NCI-H1436 (cell line): ENCODE data around the gene CHCT1.
A peak's percentile ranks its signal among the peaks of the same experiment; 100 is the strongest.
"Not testable (repeated sequence)": the region's sequence is repeated elsewhere in the genome, so short reads cannot be mapped to it uniquely, and the experiment has no call there.

Source experiments
- DNase-seq: peaks from one replicate; lab custom pipeline; 2025; lab: John Stamatoyannopoulos, UW

CHCT1 gene

DNA sequence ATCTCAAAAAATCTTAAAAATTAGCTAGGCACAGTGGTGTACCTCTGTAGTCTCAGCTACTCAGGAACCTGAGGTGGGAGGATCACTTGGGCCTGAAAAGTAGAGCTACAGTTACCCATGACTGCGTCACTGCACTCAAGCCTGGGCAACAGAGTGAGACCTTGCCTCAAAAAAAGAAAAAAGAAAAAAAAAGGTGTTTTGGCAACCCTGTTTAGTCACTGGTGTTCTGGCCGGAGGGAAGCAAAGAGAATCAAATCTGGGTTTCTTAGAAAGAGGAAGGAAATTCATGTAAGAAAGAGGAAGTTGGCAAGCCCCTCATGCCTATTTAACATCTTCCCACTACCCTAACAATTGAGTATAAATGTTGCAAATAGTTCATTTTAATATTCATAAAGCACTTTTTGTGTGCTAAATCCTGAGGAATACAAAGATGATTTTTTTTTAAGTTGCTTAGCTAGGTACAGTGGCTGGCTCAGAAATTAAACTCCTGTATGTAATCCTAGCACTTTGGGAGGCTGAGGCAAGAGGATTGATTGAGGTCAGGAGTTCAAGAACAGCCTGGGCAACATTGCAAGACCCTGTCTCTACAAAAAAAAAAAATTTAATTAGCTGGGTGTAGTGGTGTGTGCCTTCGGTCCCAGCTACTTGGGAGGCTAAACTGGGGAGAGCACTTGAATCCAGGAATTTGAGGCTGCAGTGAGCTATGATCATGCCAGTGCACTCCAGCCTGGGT lies 23.9 kb upstream of the CHCT1 start:
- DNase-seq: no peak

DNA sequence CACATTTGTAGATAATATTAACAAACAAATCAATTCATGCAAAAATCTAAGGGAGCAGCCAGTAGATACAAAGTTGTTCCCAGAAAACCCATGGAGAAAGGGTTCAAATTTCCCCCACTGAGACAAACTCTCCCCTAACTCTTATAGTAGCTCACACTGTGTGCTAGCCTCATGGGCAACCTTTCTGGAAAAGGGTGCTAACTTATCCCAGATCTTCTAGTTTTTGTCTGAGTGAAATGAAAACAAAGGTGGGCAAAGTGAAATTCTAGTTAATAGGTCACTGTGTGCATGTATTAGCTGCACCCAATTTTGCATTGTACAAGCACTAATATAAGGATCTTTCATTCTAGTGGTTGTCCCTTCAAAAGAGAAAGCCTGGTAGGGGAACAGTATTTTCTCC lies 20.5 kb upstream of the CHCT1 start:
- DNase-seq: no peak

DNA sequence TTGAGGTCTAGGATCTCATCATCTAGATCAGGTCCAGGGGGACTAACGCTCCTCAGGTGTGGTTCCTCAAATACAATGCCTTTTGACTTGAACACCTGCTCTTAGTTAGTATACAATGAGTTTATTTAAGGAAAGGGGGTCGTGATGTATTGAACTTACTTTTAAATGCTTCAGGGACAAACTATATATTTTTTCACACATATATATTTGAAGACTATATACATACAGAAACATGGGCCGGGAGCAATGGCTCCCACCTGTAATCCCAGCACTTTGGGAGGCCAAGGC lies 18.8 kb upstream of the CHCT1 start:
- DNase-seq: no peak

- no peak for DNase-seq
These were observed 18.3 kb upstream of the CHCT1 start for GRCh38 chr17:60403962-60404361.

DNA sequence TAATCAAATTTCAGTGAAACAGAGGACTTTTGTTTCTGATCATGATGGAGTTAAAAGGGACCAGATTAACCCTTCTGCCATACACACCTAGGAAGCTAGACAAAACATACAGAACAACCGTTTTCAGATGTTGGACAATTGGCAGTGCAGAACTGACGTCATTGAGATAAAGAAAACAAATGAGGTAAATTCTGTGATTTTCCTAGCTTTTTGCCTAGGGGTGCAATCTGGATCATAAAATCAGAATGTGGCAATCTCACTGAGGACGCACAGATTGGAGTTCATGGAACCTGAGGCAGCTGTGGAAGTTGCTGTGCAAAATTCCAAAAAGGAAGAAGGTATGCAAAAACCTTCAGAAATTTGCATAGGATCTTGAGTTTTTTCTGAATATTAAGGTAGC lies 15.4 kb upstream of the CHCT1 start:
- DNase-seq: no peak

- no peak for DNase-seq
These were observed 12.3 kb upstream of the CHCT1 start for GRCh38 chr17:60410001-60410400.

DNA sequence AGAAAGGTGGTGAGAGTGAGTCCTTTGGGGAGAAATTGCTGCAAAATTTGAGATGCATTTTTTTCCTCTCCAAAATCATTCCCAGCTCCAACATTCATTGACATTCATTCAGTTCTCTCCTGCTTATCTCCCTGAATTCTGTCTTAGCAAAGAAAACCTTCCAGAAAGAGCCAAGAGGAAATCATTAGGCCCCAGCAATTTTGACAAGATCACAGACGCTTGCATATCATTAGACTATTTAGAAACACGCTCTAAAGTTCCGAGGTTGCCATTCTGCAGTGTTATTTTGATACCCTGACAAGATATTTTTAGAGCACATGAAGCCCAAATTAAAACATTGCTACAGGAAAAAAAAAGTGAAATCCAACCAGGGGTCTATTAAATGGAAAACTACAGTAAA lies 9.6 kb upstream of the CHCT1 start:
- no peak for DNase-seq

DNA sequence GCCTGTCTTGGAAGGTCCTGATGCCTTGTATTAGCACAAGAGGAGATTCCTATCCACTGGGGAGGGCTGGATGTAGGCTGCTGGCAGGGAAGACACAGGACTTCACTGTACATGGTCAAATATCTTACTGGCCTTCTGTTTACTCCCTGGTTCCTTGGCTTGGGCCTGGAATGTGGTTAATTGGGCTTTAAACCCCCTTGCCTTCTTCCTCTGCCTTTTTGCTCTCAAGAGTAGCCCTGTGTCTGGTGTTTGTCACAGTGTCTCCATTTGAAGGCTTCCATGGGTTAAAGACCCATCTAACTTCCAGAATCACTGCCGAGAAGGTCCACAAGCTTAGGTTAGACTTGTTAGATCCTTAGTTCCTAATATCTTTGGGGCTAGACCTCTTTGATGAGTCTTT lies 7.1 kb upstream of the CHCT1 start:
- DNase-seq: no peak

DNA sequence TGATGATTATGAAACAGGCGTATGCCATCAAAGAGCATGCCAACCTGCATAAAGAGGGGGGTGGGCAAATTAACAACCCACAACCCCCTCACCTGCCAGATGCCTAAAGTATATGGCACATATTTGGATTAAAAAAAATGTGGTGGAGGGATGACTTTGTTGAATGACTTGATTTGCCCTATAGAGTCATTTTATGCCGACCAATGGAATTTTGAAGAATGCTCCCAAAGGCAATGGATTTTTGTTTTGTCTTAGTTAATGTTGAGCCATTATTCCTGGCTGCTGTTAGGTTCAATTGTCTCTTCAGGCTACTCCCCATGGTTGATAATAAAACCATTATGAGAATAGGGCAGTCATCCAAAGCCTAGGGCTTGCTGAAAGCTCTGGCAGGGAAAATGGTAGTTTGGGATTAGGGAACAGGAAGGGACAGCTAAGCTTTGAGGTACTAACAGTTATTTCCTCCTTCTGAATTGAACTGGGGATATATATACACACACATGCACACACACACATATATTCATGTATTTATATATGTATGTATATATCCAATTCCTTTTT lies 5.8 kb upstream of the CHCT1 start:
- no peak for DNase-seq

GRCh38 chr17:60419003-60419402 lies 3.3 kb upstream of the CHCT1 start:
- not testable (repeated sequence) for DNase-seq

GRCh38 chr17:60419875-60420274 lies 2.4 kb upstream of the CHCT1 start:
- not testable (repeated sequence) for DNase-seq

DNA sequence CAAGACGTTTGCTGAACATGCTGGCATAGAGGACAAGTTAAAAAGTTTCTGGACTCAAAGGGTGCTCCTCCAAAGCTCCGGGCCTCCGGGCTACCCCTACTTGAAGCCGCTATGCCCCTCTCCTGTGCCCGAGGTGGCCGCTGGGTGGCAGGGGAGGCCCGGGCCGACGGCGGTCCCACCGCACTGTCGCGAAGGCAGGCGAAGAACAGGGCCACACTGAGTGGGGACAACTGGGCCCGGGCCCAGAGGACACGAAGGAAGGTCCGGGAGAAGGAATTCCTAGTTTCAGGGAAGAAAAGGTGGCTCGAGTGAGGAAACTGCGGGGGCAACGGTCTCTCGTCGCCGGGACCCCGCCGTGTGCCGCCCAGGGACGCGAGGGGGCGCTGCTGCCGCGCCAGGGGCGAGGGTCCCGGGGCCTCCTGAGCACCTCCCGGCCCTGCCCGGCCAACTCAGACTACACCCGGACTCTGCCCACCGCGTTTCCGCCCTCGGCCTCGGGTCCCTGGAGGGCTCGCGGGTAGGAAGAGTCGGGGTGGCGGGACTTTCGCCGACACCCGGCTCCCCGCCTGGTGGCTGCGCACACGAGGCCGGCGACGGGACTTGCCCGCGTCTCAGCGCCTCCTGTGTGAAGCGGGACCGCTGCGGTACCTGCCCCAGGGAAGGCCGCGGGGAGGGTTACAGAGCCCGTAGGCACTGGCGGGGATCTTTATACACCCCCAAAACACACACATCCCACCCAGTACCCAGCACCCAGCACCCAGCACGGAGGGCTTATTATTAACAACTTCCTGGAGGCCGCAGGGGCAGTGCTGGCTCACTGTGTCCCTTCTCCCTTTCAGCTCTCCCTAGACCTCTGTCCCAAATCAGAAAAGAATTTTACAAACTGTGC lies 772 bp upstream of the CHCT1 start:
- DNase-seq: no peak

GRCh38 chr17:60423865-60424264 lies 1.6 kb downstream of the CHCT1 start:
- DNase-seq: no peak

GRCh38 chr17:60425626-60426025 lies 3.3 kb downstream of the CHCT1 start:
- DNase-seq: no peak

- DNase-seq: no peak
These were observed 4.3 kb downstream of the CHCT1 start for GRCh38 chr17:60426596-60426995.

DNA sequence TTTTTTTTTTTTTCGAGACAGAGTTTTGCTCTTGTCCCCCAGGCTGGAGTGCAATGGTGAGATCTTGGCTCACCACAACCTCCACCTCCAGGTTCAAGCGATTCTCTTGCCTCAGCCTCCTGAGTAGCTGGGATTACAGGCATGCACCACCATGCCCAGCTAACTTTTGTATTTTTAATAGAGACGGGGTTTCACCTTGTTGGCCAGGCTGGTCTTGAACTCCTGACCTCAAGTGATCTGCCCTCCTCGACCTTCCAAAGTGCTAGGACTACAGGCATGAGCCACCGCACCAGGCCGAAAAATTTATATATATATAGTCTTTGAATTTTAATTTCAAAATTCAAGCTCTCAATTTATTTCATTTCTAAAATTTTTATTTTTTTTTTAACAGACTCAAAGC lies 6.2 kb downstream of the CHCT1 start:
- not testable (repeated sequence) for DNase-seq

DNA sequence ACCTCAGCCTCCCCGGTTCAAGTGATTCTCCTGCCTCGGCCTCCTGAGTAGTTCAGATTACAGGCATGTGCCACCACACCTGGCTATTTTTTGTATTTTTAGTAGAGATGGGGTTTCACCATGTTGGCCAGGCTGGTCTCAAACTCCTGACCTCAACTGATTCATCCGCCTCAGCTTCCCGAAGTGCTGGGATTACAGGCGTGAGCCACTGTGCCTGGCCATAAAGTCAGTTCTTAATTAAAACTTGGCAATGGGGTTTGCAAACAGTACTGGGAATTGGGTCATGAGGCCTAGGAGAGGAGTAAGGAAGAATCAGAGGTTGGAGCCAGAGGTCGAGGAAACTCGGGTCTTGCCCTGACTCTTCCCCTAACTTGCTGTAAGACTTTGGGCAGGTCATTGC lies 8.3 kb downstream of the CHCT1 start:
- not testable (repeated sequence) for DNase-seq

DNA sequence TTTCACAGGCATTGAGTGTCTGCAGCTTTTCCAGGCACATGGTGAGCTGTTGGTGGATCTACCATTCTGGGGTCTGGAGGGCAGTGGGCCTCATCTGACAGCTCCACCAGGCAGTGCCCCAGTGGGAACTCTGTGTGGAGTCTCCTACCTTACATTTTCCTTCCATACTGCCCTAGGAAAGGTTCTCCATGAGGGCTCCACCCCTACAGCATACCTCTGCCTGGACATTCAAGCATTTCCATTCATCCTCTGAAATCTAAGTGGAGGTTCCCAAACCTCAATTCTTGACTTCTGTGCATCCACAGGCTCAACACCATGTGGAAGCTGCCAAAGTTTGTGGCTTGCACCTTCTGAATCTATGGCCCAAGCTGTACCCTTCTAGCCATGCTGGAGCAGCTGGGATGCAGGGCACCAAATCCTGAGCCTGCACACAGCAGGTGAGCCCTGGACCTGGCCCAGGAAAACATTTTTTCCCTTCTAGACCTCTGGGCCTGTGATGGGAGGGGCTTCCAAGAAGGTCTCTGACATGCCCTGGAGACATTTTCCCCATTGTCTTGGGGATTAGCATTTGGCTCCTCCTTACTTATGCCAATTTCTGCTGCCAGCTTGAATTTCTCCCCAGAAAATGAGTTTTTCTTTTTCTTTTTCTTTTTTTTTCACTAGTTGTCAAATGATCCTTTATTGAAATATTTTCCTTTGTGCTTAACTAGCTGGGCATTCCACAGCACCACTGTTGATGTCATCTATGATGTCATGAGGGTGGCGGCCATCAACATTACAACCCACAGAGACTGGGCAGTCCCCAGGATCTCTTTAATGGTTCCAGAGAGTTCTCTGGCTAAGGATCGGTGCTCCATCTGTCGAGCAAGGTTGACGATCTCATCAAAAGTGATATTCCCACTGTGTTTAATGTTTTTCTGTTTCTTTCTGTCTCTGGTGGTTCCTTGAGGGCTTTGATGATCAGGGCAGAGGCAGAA lies 11.0 kb downstream of the CHCT1 start:
- not testable (repeated sequence) for DNase-seq

DNA sequence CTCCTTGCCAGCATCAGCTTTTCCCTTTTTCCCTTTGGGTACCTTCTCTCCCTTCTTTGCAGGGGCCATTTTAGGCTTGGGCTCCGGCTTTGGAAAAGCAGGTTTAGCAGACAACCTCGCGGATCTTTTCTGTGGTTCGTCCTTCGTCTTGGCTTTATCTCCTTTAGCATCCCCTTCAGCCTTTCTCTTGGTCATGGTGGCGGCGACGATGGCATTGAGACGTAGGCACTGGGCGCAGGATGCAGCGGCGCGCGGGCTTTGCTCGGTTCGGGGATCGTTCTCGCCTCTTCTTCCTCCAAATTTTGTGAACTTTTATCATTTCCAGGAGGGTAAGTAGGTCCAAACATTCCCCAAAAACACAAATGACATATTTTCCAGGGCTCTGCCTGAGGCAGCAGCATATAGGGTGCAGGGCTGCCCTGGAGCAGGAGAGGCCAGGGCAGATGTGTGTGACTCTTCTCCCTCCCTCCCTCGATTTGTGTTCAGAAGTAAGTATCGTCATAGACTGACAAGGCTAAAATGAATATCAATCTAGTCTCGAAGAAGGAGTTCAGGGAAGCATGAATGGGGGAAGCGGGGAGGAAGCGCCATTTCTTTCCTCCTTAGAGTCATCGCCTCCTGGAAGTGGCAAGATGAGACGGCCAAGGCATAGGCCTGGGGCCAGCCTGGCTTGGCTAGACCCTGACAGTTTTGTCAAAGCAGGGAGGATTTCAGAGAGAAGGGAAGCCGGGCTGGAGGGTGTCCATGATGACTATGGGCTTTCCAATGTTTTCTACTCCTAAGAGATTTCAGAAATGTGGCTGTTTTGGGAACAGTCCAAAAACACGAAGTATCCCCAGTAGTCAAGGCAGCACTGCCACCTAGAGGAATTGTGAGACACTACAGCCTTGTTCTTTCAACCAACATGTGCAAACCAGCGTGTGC lies 13.2 kb downstream of the CHCT1 start:
- peak; percentile 85 for DNase-seq

DNA sequence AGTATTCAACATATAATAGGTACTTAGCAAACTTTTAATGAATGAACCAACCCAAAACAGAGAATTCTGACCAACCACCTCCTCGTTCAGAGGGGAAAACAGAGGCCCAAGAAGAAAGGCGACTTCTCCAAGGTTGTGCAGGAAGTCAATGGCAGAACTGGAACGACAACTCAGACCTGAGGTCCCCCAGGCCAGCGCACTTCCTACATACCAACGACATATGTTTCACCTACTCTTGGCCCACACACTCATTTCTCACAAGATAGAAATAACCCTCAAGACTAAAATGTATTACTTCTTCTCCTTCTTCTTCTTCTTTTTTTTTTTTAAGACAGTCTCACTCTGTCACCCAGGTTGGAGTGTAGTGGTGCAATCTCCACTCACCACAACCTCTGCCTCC lies 14.4 kb downstream of the CHCT1 start:
- no peak for DNase-seq

DNA sequence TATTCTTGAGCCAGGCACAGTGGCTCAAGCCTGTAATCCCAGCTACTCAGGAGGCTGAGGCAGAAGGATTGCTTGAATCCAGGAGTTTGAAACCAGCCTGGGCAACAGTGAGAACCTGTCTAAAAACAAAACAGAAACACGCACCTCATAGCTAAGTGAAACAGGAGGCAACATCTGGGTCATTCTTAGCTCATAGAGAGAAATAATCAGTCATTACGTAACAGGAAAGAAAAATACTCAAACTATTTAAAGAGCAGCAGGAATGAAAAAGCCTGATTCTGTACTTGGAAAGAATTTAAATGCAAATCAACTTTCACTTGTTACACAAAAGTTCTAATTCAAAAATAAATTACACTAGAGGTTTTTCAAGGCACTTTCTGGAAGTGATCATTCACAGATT lies 17.2 kb downstream of the CHCT1 start:
- DNase-seq: no peak
